SK-N-SH (cell line): Measurements from ENCODE around the gene ECE1. TPM values are rescaled to one million over a fixed set of nuclear protein-coding genes. Genes with fewer than 3 reads are reported as not detected.

ENCODE experiments used
- CTCF ChIA-PET: fragments of 300-600, 350-600 bp; formaldehyde crosslinking; extraction: SDS; loops from one replicate; lab custom pipeline; 2021; lab: Yijun Ruan, JAX
- POLR2A ChIA-PET: fragments of 350-600 bp; sonication (Branson Sonifier 250); formaldehyde crosslinking; extraction: SDS; loops from one replicate; lab custom pipeline; 2020; ENCODE audit warnings: antibody characterized with exemption, inconsistent platforms; lab: Yijun Ruan, JAX
- DNase-seq: peaks from one replicate; pipeline ENCODE4 v3.0.0; 2012
- H2AFZ ChIP-seq: fragments of 200-600 bp; sonication (generic); 2 replicates; pipeline ENCODE4 v1.8.1; 2016; ENCODE audit warnings: antibody characterized with exemption, mild to moderate bottlenecking, low read depth
- H3F3A ChIP-seq: fragments of 200-600 bp; sonication (generic); replicated peaks from 2 replicates; pipeline ENCODE3; 2016; ENCODE audit warnings: antibody characterized with exemption, mild to moderate bottlenecking; ENCODE audit not compliant: insufficient read depth
- H3K27ac ChIP-seq, 2 experiments: fragments of 200-500 bp in 1 of 2; fragments of 200-600 bp in 1 of 2; sonication (Bioruptor generic) in 1 of 2; sonication (generic), shearing (Covaris generic) in 1 of 2; 2 replicates each; pipeline versions ENCODE4 v1.5.1 to v1.6.1; 2014 to 2016; ENCODE audit warnings: low read depth in 2 of 2, inconsistent platforms in 1 of 2, low read length in 1 of 2, mild to moderate bottlenecking in 1 of 2, mixed read lengths in 1 of 2
- H3K27me3 ChIP-seq: fragments of 200-600 bp; sonication (generic), shearing (Covaris generic); 2 replicates; pipeline ENCODE4 v1.6.1; 2016; ENCODE audit warnings: mixed run types; ENCODE audit not compliant: insufficient read depth
- H3K36me3 ChIP-seq, 2 experiments: fragments of 200-500 bp in 1 of 2; fragments of 200-600 bp in 1 of 2; sonication (Bioruptor generic) in 1 of 2; sonication (generic) in 1 of 2; replicated peaks in 1 of 2; 2 replicates each; pipeline versions ENCODE3 to v1.5.1; 2014 to 2016; ENCODE audit warnings: low read length in 1 of 2, mild to moderate bottlenecking in 1 of 2; ENCODE audit not compliant: insufficient read depth in 2 of 2, control insufficient read depth in 1 of 2
- H3K4me1 ChIP-seq, 2 experiments: fragments of 200-500 bp in 1 of 2; fragments of 200-600 bp in 1 of 2; sonication (Bioruptor generic) in 1 of 2; sonication (generic), shearing (Covaris generic) in 1 of 2; 2 replicates each; pipeline versions ENCODE4 v1.5.1 to v1.6.1; 2014 to 2016; ENCODE audit warnings: low read depth in 1 of 2, low read length in 1 of 2, mixed run types in 1 of 2; ENCODE audit not compliant: insufficient read depth in 2 of 2, control insufficient read depth in 1 of 2
- H3K4me2 ChIP-seq: fragments of 200-600 bp; sonication (generic), shearing (Covaris generic); 2 replicates; pipeline ENCODE4 v1.6.1; 2017; ENCODE audit warnings: mixed run types
- H3K4me3 ChIP-seq, 2 experiments: fragments of 200-500 bp in 1 of 2; fragments of 200-600 bp in 1 of 2; sonication (Bioruptor generic) in 1 of 2; sonication (generic), shearing (Covaris generic) in 1 of 2; 2 replicates each; pipeline versions ENCODE4 v1.5.1 to v1.8.1; 2014 to 2016; ENCODE audit warnings: low read depth in 2 of 2, inconsistent platforms in 1 of 2, low read length in 1 of 2, mild to moderate bottlenecking in 1 of 2, mixed read lengths in 1 of 2, moderate library complexity in 1 of 2
- H3K79me2 ChIP-seq: fragments of 200-600 bp; sonication (generic); 2 replicates; pipeline ENCODE4 v1.8.1; 2017; ENCODE audit warnings: mild to moderate bottlenecking; ENCODE audit not compliant: insufficient read depth
- H3K9ac ChIP-seq: fragments of 200-600 bp; sonication (generic); 2 replicates; pipeline ENCODE4 v1.6.1; 2017; ENCODE audit warnings: mixed run types
- H3K9me2 ChIP-seq: fragments of 200-600 bp; sonication (generic); 2 replicates; pipeline ENCODE4 v1.6.1; 2017; ENCODE audit warnings: mixed run types
- H3K9me3 ChIP-seq: fragments of 200-600 bp; sonication (generic); 2 replicates; pipeline ENCODE4 v1.6.1; 2017; ENCODE audit warnings: mixed run types, mild to moderate bottlenecking, moderate library complexity
- H4K20me1 ChIP-seq: fragments of 200-600 bp; sonication (generic); 2 replicates; pipeline ENCODE4 v1.6.1; 2017; ENCODE audit warnings: mild to moderate bottlenecking, mixed run types; ENCODE audit not compliant: insufficient read depth
- GATA2 ChIP-seq: sonication (generic); formaldehyde crosslinking; IDR thresholded peaks from 2 replicates; pipeline ENCODE4 v1.5.0; 2020; ENCODE audit warnings: mild to moderate bottlenecking, missing genetic modification reagents
- JUND ChIP-seq: IDR thresholded peaks from 2 replicates; pipeline ENCODE4 v1.4.0; 2012
- POLR2AphosphoS5 ChIP-seq: IDR thresholded peaks from 2 replicates; pipeline ENCODE4 v1.6.1; 2012; ENCODE audit warnings: low read depth, low read length
- RAD21 ChIP-seq: IDR thresholded peaks from 2 replicates; pipeline ENCODE4 v1.6.1; 2012; ENCODE audit warnings: mild to moderate bottlenecking, low read length
- TAF1 ChIP-seq: IDR thresholded peaks from 2 replicates; pipeline ENCODE4 v1.6.1; 2012; ENCODE audit warnings: low read depth, mild to moderate bottlenecking, low read length, moderate library complexity, borderline replicate concordance
- WGBS: methylation state at CpG from one replicate; pipeline ENCODE4 v1.1.6; 2017; ENCODE audit warnings: low lambda C conversion rate; 5-methylcytosine and 5-hydroxymethylcytosine counted together
- polyA plus RNA-seq, 3 experiments: library from polyadenylated mRNA; depleted of rRNA; stranded (reverse); fragments of >200 nt; gene quantifications; 2 replicates each; pipeline ENCODE4 v1.2.3, GENCODE V29; 2012
- TF ChIP-seq, protein P1 (sequence below): fragments of 150-350 bp; IDR thresholded peaks from 2 replicates; pipeline ENCODE4 v1.6.1; 2017; ENCODE audit warnings: antibody characterized with exemption, low read length, low read depth, borderline replicate concordance
- TF ChIP-seq, protein P2 (sequence below): fragments of 150-350 bp; IDR thresholded peaks from 2 replicates; pipeline ENCODE4 v1.6.1; 2016; ENCODE audit warnings: mild to moderate bottlenecking, low read depth, low read length
- TF ChIP-seq, protein P3 (sequence below): IDR thresholded peaks from 2 replicates; pipeline ENCODE4 v1.4.0; 2012; ENCODE audit warnings: low read depth
- TF ChIP-seq, protein P4 (sequence below): IDR thresholded peaks from 2 replicates; pipeline ENCODE4 v1.6.1; 2012; ENCODE audit warnings: mild to moderate bottlenecking, low read depth, low read length, moderate library complexity

Gene ECE1
- polyA plus RNA-seq, 1 of the 3 experiments (the other 2 are of a cell fraction): 96.6 TPM

DNA sequence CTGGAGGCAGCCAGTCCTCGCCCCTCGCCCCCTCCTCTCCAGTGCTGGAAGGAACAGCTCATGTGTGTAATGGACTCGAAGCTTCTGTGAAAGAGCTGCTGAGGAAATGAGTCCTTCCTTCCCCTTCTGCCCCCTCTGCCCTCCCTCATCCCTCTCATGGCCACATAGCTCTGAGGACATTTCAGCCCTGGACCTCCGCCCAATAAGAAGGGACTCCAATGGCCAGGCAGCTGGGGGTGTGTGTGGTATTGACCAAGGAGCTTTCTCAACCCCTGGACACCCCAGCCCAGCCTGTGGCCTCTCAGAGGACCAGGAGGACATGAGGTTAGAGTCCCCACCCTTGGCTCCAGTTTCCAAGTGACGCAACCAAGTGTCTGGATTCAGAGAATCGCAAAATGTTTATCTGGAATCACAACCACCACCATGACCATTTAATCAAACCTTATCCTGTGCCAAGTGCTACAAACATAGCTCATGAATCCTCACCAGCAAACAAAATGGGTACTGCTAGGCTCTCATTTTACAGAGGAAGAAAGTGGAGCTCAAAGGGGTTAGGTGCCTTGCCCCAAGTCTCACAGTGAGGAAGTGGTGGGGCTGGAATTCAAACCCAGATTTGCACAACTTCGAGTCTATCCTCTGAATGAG, 47.8 kb upstream of the ECE1 start:
- 66% methylated on average over 7 of the region's 7 CpGs for WGBS
- TF ChIP-seq POLR2AphosphoS5 (no peak), JUND (no peak), TAF1 (no peak), RAD21 (no peak)
- TF ChIP-seq, protein P1, sequence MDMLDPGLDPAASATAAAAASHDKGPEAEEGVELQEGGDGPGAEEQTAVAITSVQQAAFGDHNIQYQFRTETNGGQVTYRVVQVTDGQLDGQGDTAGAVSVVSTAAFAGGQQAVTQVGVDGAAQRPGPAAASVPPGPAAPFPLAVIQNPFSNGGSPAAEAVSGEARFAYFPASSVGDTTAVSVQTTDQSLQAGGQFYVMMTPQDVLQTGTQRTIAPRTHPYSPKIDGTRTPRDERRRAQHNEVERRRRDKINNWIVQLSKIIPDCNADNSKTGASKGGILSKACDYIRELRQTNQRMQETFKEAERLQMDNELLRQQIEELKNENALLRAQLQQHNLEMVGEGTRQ: no peak
- TF ChIP-seq, protein P2, sequence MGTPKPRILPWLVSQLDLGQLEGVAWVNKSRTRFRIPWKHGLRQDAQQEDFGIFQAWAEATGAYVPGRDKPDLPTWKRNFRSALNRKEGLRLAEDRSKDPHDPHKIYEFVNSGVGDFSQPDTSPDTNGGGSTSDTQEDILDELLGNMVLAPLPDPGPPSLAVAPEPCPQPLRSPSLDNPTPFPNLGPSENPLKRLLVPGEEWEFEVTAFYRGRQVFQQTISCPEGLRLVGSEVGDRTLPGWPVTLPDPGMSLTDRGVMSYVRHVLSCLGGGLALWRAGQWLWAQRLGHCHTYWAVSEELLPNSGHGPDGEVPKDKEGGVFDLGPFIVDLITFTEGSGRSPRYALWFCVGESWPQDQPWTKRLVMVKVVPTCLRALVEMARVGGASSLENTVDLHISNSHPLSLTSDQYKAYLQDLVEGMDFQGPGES: no peak
- TF ChIP-seq, protein P3, sequence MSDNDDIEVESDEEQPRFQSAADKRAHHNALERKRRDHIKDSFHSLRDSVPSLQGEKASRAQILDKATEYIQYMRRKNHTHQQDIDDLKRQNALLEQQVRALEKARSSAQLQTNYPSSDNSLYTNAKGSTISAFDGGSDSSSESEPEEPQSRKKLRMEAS: no peak
- DNase-seq: no peak
- no peak overlapping the region for H3K9ac ChIP-seq
- no peak overlapping the region for H3K4me3 ChIP-seq
- ChIA-PET POLR2A (interaction anchor here (1.6 to 3.1 kb wide), 3 partner anchors 13 to 86 kb away, joined by 3 to 12 read pairs (median 7); no protein-coding TSS in a partner anchor), CTCF (interaction anchor here (0.9 to 7.7 kb wide), 11 partner anchors 14 to 121 kb away, joined by 3 to 65 read pairs (median 5); no protein-coding TSS in a partner anchor)
- H3K9me2 ChIP-seq: no peaks in the 10 kb centered on the region
- H3K9me3 ChIP-seq: no peaks in the 10 kb centered on the region
- peaks cover 22 to 85% of the 10 kb centered on the region in 2 experiments for H3K4me1 ChIP-seq
- H3K27ac ChIP-seq: peak overlapping the region; percentile 17 to 75; a peak in 3 of 4 replicates
- H3K36me3 ChIP-seq: no peaks in the 10 kb centered on the region
- peaks cover 46% of the 10 kb centered on the region for H3K79me2 ChIP-seq
- H4K20me1 ChIP-seq: no peaks in the 10 kb centered on the region
- H3K4me2 ChIP-seq: peak overlapping the region; percentile 21; the same call in 1 of the 2 replicates
- H3K27me3 ChIP-seq: no peaks in the 10 kb centered on the region
- peaks cover 19% of the 10 kb centered on the region for H3F3A ChIP-seq
- H2AFZ ChIP-seq: no peak overlapping the region

DNA sequence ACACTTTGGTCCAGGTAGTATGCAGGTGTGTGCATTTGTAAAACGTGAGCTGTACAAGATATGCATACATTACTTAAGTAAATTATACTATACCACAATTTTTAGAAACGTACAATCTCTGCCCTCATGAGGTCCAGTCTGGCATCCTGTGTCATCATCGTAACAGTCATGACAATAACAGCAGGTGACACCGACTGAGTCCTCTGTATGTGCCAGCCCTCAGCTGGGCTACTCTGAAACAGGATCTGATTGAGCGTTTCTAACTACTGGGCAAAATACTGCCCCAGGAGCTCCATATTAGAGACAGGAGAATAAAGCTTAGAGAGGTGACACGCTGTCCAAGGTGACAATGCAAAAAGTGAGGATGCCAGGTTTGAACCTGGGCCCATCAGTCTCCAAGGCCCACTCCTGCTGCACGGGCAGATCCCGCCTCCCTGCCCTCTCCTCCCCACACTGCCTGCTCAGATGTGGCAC, 47.2 kb upstream of the ECE1 start:
- Histone ChIP-seq H4K20me1 (no peaks in the 10 kb centered on the region), H2AFZ (no peak overlapping the region), H3K79me2 (peaks cover 47% of the 10 kb centered on the region), H3F3A (peaks cover 19% of the 10 kb centered on the region), H3K4me2 (peak overlapping the region; percentile 21; the same call in 1 of the 2 replicates), H3K36me3 (no peaks in the 10 kb centered on the region), H3K27ac (peak overlapping the region in 1 of 2 experiments; percentile 75; a peak in 2 of 4 replicates), H3K4me1 (peaks cover 22 to 83% of the 10 kb centered on the region in 2 experiments), H3K27me3 (no peaks in the 10 kb centered on the region), H3K9me3 (no peaks in the 10 kb centered on the region), H3K4me3 (no peak overlapping the region), H3K9me2 (no peaks in the 10 kb centered on the region), H3K9ac (no peak overlapping the region)
- ChIA-PET POLR2A (interaction anchor here (1.1 to 3.1 kb wide), 4 partner anchors 8 to 85 kb away, joined by 3 to 12 read pairs (median 5); no protein-coding TSS in a partner anchor), CTCF (interaction anchor here (0.9 to 7.7 kb wide), 14 partner anchors 11 to 83 kb away, joined by 3 to 65 read pairs (median 6); no protein-coding TSS in a partner anchor)
- no peak for DNase-seq
- WGBS: 71% methylated on average over 7 of the region's 8 CpGs
- TF ChIP-seq JUND (no peak), GATA2 (CRISPR knock-in tag) (0 out of 2 replicates have a peak, but pooled peaks have one; percentile 0)
- TF ChIP-seq, protein P4, sequence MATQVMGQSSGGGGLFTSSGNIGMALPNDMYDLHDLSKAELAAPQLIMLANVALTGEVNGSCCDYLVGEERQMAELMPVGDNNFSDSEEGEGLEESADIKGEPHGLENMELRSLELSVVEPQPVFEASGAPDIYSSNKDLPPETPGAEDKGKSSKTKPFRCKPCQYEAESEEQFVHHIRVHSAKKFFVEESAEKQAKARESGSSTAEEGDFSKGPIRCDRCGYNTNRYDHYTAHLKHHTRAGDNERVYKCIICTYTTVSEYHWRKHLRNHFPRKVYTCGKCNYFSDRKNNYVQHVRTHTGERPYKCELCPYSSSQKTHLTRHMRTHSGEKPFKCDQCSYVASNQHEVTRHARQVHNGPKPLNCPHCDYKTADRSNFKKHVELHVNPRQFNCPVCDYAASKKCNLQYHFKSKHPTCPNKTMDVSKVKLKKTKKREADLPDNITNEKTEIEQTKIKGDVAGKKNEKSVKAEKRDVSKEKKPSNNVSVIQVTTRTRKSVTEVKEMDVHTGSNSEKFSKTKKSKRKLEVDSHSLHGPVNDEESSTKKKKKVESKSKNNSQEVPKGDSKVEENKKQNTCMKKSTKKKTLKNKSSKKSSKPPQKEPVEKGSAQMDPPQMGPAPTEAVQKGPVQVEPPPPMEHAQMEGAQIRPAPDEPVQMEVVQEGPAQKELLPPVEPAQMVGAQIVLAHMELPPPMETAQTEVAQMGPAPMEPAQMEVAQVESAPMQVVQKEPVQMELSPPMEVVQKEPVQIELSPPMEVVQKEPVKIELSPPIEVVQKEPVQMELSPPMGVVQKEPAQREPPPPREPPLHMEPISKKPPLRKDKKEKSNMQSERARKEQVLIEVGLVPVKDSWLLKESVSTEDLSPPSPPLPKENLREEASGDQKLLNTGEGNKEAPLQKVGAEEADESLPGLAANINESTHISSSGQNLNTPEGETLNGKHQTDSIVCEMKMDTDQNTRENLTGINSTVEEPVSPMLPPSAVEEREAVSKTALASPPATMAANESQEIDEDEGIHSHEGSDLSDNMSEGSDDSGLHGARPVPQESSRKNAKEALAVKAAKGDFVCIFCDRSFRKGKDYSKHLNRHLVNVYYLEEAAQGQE: peak; percentile 79
